ENCODE data around the gene SLC15A5. TPM values are rescaled to one million over a fixed set of nuclear protein-coding genes. Genes with fewer than 3 reads are reported as not detected.

SLC15A5 gene
- total and polyA plus RNA-seq, 4 donors, result not detected

DNA sequence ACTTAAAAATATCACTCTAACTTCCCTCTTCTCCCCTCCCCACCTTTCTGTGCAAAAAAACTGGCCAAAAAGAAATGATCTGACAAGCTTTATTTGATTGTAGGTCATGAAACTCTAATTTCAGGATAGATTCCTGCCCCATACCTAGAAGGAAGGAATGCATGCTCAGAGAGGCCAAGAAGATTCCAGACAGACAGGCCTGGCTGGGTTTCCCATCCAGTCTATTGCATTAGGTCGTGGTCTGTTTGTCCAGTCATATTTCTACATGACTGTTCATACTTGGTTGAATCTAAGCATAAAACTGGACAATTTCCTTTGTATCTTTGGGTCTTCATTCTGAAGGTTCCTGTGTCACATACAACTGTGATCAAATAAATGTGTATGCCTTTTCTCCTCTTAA, 20.0 kb upstream of the SLC15A5 start:
- H3K9me3 ChIP-seq (ENCODE audit: control insufficient read depth in 4 of 4, insufficient read depth in 3 of 4, low read length in 3 of 4), result no peaks in the 10 kb centered on the region
- TF ChIP-seq CTCF (IDR thresholded peaks at IDR 0.05; ENCODE audit: control extremely low read depth, extremely low read depth), result no peak
- H3K27me3 ChIP-seq (ENCODE audit: control insufficient read depth in 3 of 3, insufficient read depth in 3 of 3, low read length in 2 of 3), result no peaks in the 10 kb centered on the region
- H3K4me1 ChIP-seq (ENCODE audit: control insufficient read depth in 5 of 5, insufficient read depth in 5 of 5, low read length in 5 of 5), result no peaks in the 10 kb centered on the region
- H3K4me3 ChIP-seq, result no peak overlapping the region
- H3K27ac ChIP-seq (ENCODE audit: low read depth in 1 of 2, low read length in 1 of 2), result no peak overlapping the region
- DNase-seq, result no peak
- H3K9ac ChIP-seq (ENCODE audit: insufficient read depth in 1 of 2, low read length in 2 of 2), result no peak overlapping the region
- WGBS, 2 donors, result 48 to 59% methylated on average over 1 of the region's 1 CpG
- no peak for ATAC-seq (ENCODE audit: insufficient read depth, low FRiP score)
- no peaks in the 10 kb centered on the region for H3K36me3 ChIP-seq (ENCODE audit: control insufficient read depth in 4 of 4, insufficient read depth in 4 of 4, low read length in 4 of 4)

DNA sequence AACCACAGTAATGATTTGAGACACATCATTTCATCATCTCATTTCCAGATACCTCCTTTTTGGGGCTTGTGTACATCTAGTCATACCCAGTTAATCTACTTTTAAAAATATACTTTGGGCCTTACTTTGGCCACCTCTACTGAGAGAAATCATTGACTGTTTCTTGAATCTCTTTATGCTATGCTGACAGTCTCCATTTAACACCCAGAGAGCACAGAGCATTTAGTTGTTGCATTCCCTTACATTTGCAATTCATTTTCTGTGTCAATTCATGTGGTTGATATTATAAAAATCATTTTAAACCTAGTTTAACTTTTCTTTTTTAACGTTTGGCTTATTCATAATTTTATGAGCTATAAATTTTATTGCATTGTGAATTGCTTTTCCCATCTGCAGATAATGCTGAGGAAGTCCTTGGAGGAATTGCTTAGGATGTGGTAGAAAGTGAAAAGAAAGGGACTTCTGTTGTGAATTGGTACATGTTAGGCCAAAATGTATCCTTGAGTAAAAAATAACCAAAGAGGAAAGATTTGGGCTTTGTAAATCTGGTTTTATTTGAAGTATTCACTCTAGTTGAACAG, 17.0 kb upstream of the SLC15A5 start:
- Histone ChIP-seq H3K4me3 (no peak overlapping the region), H3K36me3 (ENCODE audit: control insufficient read depth in 4 of 4, insufficient read depth in 4 of 4, low read length in 4 of 4) (no peaks in the 10 kb centered on the region), H3K9ac (ENCODE audit: insufficient read depth in 1 of 2, low read length in 2 of 2) (no peak overlapping the region), H3K4me1 (ENCODE audit: control insufficient read depth in 5 of 5, insufficient read depth in 5 of 5, low read length in 5 of 5) (no peaks in the 10 kb centered on the region), H3K9me3 (ENCODE audit: control insufficient read depth in 4 of 4, insufficient read depth in 3 of 4, low read length in 3 of 4) (no peaks in the 10 kb centered on the region), H3K27me3 (ENCODE audit: control insufficient read depth in 3 of 3, insufficient read depth in 3 of 3, low read length in 2 of 3) (no peaks in the 10 kb centered on the region), H3K27ac (ENCODE audit: low read depth in 1 of 2, low read length in 1 of 2) (no peak overlapping the region)
- 33 to 57% methylated on average over 1 of the region's 1 CpG for WGBS, 2 donors
- ATAC-seq (ENCODE audit: insufficient read depth, low FRiP score) (no peak), DNase-seq (no peak)
- no peak for TF ChIP-seq CTCF (IDR thresholded peaks at IDR 0.05; ENCODE audit: control extremely low read depth, extremely low read depth)

DNA sequence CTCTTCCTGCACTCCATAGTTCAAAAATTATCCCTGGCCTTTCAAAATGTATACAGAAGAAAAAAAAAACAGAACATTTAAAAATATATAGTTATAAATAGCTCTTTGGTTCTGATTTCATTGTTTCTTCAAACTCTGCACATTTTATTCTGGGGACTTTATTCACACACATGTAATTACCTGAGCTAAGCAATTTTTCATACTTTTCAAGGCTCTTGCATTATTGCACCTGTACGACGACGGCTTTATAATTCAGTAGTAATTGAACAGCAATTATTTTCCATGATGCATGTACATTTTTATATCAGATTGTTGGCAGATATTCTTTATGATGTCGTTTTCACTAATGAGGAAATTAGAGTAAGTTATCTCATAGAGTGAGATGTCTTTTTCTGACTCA, 13.5 kb upstream of the SLC15A5 start:
- no peak overlapping the region for H3K4me3 ChIP-seq
- no peaks in the 10 kb centered on the region for H3K27me3 ChIP-seq (ENCODE audit: control insufficient read depth in 3 of 3, insufficient read depth in 3 of 3, low read length in 2 of 3)
- WGBS, 2 donors, result 87 to 92% methylated on average over 4 of the region's 4 CpGs
- no peak overlapping the region for H3K9ac ChIP-seq (ENCODE audit: insufficient read depth in 1 of 2, low read length in 2 of 2)
- TF ChIP-seq CTCF (IDR thresholded peaks at IDR 0.05; ENCODE audit: control extremely low read depth, extremely low read depth), result no peak
- H3K9me3 ChIP-seq (ENCODE audit: control insufficient read depth in 4 of 4, insufficient read depth in 3 of 4, low read length in 3 of 4), result no peaks in the 10 kb centered on the region
- no peak for ATAC-seq (ENCODE audit: insufficient read depth, low FRiP score)
- H3K27ac ChIP-seq (ENCODE audit: low read depth in 1 of 2, low read length in 1 of 2), result no peak overlapping the region
- DNase-seq, result no peak
- H3K4me1 ChIP-seq (ENCODE audit: control insufficient read depth in 5 of 5, insufficient read depth in 5 of 5, low read length in 5 of 5), result no peaks in the 10 kb centered on the region
- H3K36me3 ChIP-seq (ENCODE audit: control insufficient read depth in 4 of 4, insufficient read depth in 4 of 4, low read length in 4 of 4), result no peaks in the 10 kb centered on the region

DNA sequence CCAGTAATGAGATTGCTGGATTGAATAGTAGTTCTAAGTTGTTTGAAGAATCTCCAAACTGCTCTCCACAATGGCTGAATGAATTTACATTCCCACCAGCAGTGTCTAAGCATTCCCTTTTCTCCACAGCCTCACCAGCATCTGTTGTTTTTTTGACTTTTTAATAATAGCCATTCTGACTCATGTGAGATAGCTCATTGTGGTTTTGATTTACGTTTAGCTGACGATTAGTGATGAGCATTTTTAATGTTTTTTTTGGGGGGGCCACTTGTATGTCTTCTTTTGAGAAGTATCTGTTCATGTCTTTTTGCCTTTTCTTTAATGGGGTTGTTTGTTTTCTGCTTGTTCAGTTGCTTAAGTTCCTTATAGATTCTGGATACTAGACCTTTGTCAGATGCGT, 8.1 kb upstream of the SLC15A5 start:
- Histone ChIP-seq H3K27ac (ENCODE audit: low read depth in 1 of 2, low read length in 1 of 2) (no peak overlapping the region), H3K36me3 (ENCODE audit: control insufficient read depth in 4 of 4, insufficient read depth in 4 of 4, low read length in 4 of 4) (no peaks in the 10 kb centered on the region), H3K4me3 (no peak overlapping the region), H3K9ac (ENCODE audit: insufficient read depth in 1 of 2, low read length in 2 of 2) (no peak overlapping the region), H3K9me3 (ENCODE audit: control insufficient read depth in 4 of 4, insufficient read depth in 3 of 4, low read length in 3 of 4) (no peaks in the 10 kb centered on the region), H3K27me3 (ENCODE audit: control insufficient read depth in 3 of 3, insufficient read depth in 3 of 3, low read length in 2 of 3) (no peaks in the 10 kb centered on the region), H3K4me1 (ENCODE audit: control insufficient read depth in 5 of 5, insufficient read depth in 5 of 5, low read length in 5 of 5) (no peaks in the 10 kb centered on the region)
- WGBS, 2 donors, result 93 to 97% methylated on average over 3 of the region's 3 CpGs
- DNase-seq, result no peak
- ATAC-seq (ENCODE audit: insufficient read depth, low FRiP score), result no peak
- no peak for TF ChIP-seq CTCF (IDR thresholded peaks at IDR 0.05; ENCODE audit: control extremely low read depth, extremely low read depth)

Data from lung (tissue), 12 donors.